Osteocyte (in vitro differentiated cells): ENCODE measurements around the gene CAPZA2. TPM values are rescaled to one million over a fixed set of nuclear protein-coding genes. Genes with fewer than 3 reads are reported as not detected.

Experiments
- DNase-seq: peaks from one replicate; pipeline ENCODE4 v3.0.0; 2021; ENCODE audit warnings: mixed read lengths; ENCODE audit not compliant: unreplicated experiment; ENCODE audit errors: extremely low spot score
- H3K27ac Mint-ChIP-seq: one replicate; pipeline ENCODE4 v1.8.0; 2021; ENCODE audit warnings: mild to moderate bottlenecking, mixed read lengths; ENCODE audit not compliant: unreplicated experiment
- H3K27me3 Mint-ChIP-seq: one replicate; pipeline ENCODE4 v1.8.0; 2021; ENCODE audit warnings: mixed read lengths; ENCODE audit not compliant: unreplicated experiment
- H3K36me3 Mint-ChIP-seq: one replicate; pipeline ENCODE4 v1.8.0; 2021; ENCODE audit warnings: mixed read lengths; ENCODE audit not compliant: unreplicated experiment
- H3K4me1 Mint-ChIP-seq: one replicate; pipeline ENCODE4 v1.8.0; 2021; ENCODE audit warnings: mixed read lengths; ENCODE audit not compliant: unreplicated experiment
- H3K4me3 Mint-ChIP-seq: one replicate; pipeline ENCODE4 v1.8.0; 2021; ENCODE audit warnings: mild to moderate bottlenecking, moderate library complexity, mixed read lengths; ENCODE audit not compliant: unreplicated experiment
- H3K9me3 Mint-ChIP-seq: one replicate; pipeline ENCODE4 v1.8.0; 2021; ENCODE audit warnings: mixed read lengths; ENCODE audit not compliant: unreplicated experiment
- CTCF ChIP-seq: fragments of 200-600 bp; sonication (generic); IDR thresholded peaks from 2 replicates; pipeline ENCODE4 v1.5.0; 2021; ENCODE audit warnings: antibody characterized with exemption, mild to moderate bottlenecking, moderate library complexity
- total RNA-seq: library from RNA; stranded (reverse); gene quantifications from 2 replicates; pipeline ENCODE4 v1.2.1, GENCODE V29; 2021

Gene CAPZA2
- total RNA-seq, 1 donor from 2014 or later: 194 TPM

GRCh38 chr7:116871061-116871700 is 8.8 kb downstream of the CAPZA2 start:
- peak overlapping the region; percentile 32 for H3K27ac Mint-ChIP-seq

GRCh38 chr7:116872026-116872425 is 9.6 kb downstream of the CAPZA2 start:
- peaks cover 5% of the 10 kb centered on the region for H3K36me3 Mint-ChIP-seq
- H3K9me3 Mint-ChIP-seq: no peaks in the 10 kb centered on the region

More at GRCh38 chr7:116871061-116871700, 8.8 kb downstream of the CAPZA2 start:
- Mint-ChIP-seq H3K36me3 (peaks cover 5% of the 10 kb centered on the region), H3K4me1 (peaks cover 53% of the 10 kb centered on the region), H3K27me3 (no peaks in the 10 kb centered on the region), H3K9me3 (no peaks in the 10 kb centered on the region), H3K4me3 (no peak overlapping the region)
- DNase-seq: no peak
- TF ChIP-seq CTCF: no peak

GRCh38 chr7:116873619-116874018 is 11.2 kb downstream of the CAPZA2 start:
- H3K36me3 Mint-ChIP-seq: peaks cover 2% of the 10 kb centered on the region
- no peak for TF ChIP-seq CTCF
- DNase-seq: no peak
- H3K27me3 Mint-ChIP-seq: no peaks in the 10 kb centered on the region
- no peak overlapping the region for H3K4me3 Mint-ChIP-seq
- no peaks in the 10 kb centered on the region for H3K9me3 Mint-ChIP-seq
- H3K4me1 Mint-ChIP-seq: peaks cover 41% of the 10 kb centered on the region
- H3K27ac Mint-ChIP-seq: no peak overlapping the region

More at GRCh38 chr7:116872026-116872425, 9.6 kb downstream of the CAPZA2 start:
- TF ChIP-seq CTCF: no peak
- peak overlapping the region; percentile 3 for H3K4me3 Mint-ChIP-seq
- no peak for DNase-seq
- no peaks in the 10 kb centered on the region for H3K27me3 Mint-ChIP-seq
- H3K4me1 Mint-ChIP-seq: peaks cover 48% of the 10 kb centered on the region
- peak overlapping the region; percentile 32 for H3K27ac Mint-ChIP-seq

GRCh38 chr7:116876664-116877442 is 14.5 kb downstream of the CAPZA2 start:
- H3K27ac Mint-ChIP-seq: no peak overlapping the region
- peaks cover 7% of the 10 kb centered on the region for H3K36me3 Mint-ChIP-seq
- no peak for TF ChIP-seq CTCF
- no peaks in the 10 kb centered on the region for H3K27me3 Mint-ChIP-seq
- no peaks in the 10 kb centered on the region for H3K9me3 Mint-ChIP-seq
- H3K4me3 Mint-ChIP-seq: no peak overlapping the region
- DNase-seq: no peak
- peaks cover 18% of the 10 kb centered on the region for H3K4me1 Mint-ChIP-seq
